Heart left ventricle (tissue), 16 donors: ENCODE data around the gene ASCC3. TPM values are rescaled to one million over a fixed set of nuclear protein-coding genes. Genes with fewer than 3 reads are reported as not detected.

ENCODE experiments used
- ATAC-seq, 4 donors: fragments of 200-7000 bp; cut with Tn5 transposase; one replicate each; pipeline ENCODE4 v1.9.1; 2020 to 2022; ENCODE audit warnings: moderate library complexity in 4 of 4, mild to moderate bottlenecking in 3 of 4, moderate number of reproducible peaks in 1 of 4
- DNase-seq, 5 donors: peaks; one replicate each; pipeline ENCODE4 v3.0.0-alpha.2; 2020
- H3K27ac ChIP-seq, 12 donors: fragments of 200-600 bp; sonication (generic) in 4 of 12; one replicate each; pipeline versions ENCODE4 v1.5.0 to v1.8.0; 2016 to 2022; ENCODE audit warnings: mild to moderate bottlenecking in 2 of 12
- H3K27me3 ChIP-seq, 9 donors: fragments of 200-600 bp; sonication (generic) in 2 of 9; one replicate each; pipeline versions ENCODE4 v1.5.1 to v1.8.0; 2016 to 2022; ENCODE audit warnings: mild to moderate bottlenecking in 3 of 9
- H3K36me3 ChIP-seq, 9 donors: fragments of 200-600 bp; sonication (generic) in 2 of 9; one replicate each; pipeline versions ENCODE4 v1.5.0 to v1.8.0; 2018 to 2022; ENCODE audit warnings: mild to moderate bottlenecking in 2 of 9
- H3K4me1 ChIP-seq, 12 donors: fragments of 200-600 bp; sonication (generic) in 4 of 12; one replicate each; pipeline versions ENCODE4 v1.5.0 to v1.8.0; 2016 to 2022; ENCODE audit warnings: mild to moderate bottlenecking in 3 of 12
- H3K4me3 ChIP-seq, 12 donors: fragments of 200-600 bp; sonication (generic) in 4 of 12; one replicate each; pipeline versions ENCODE4 v1.5.0 to v1.8.0; 2017 to 2022; ENCODE audit warnings: mild to moderate bottlenecking in 9 of 12, moderate library complexity in 4 of 12
- H3K9me3 ChIP-seq, 12 donors: fragments of 200-600 bp; sonication (generic) in 4 of 12; one replicate each; pipeline versions ENCODE4 v1.5.0 to v1.8.0; 2016 to 2022; ENCODE audit warnings: mild to moderate bottlenecking in 1 of 12
- POLR2A ChIP-seq, 2 donors: fragments of 450-650 bp; IDR thresholded peaks; one replicate each; pipeline ENCODE4 v1.6.1; 2017; ENCODE audit warnings: antibody characterized with exemption in 2 of 2, mild to moderate bottlenecking in 2 of 2, moderate library complexity in 2 of 2
- WGBS, 4 donors: extraction: QIAGEN DNeasy Blood & Tissue Kit in 2 of 4; methylation state at CpG; one replicate each; pipeline versions ENCODE4 v1.1.5 to v1.1.7; 2013 to 2018; 5-methylcytosine and 5-hydroxymethylcytosine counted together
- intact Hi-C, 10 donors: fragments of 100-400 bp; cut with DNase I; formaldehyde crosslinking; loops; one replicate each; pipeline versions ENCODE4 v1.11.1 to v1.14.2; 2022
- polyA plus RNA-seq, 2 donors: library from polyadenylated mRNA; stranded (reverse); fragments of 200-250 nt; gene quantifications; one replicate each; pipeline ENCODE4 v1.2.3, GENCODE V29; 2013
- total RNA-seq, 9 donors: library from RNA; depleted of rRNA in 2 of 9; stranded (reverse); fragments of >200 nt in 2 of 9; fragmentation: NEBNext Ultra II Directional in 3 of 9; extraction: Animal tissue kit (Norgen Biotek cat#: 25700) in 3 of 9; gene quantifications; one replicate each; pipeline versions ENCODE4 v1.1.0 to v1.2.4, GENCODE V29; 2016 to 2023
- TF ChIP-seq, protein P1 (sequence below), 12 donors: fragments of 200-600 bp; sonication (generic) in 4 of 12; IDR thresholded peaks; one replicate each; pipeline versions ENCODE4 v1.5.0 to v1.8.0; 2018 to 2022; ENCODE audit warnings: antibody characterized with exemption in 12 of 12, mild to moderate bottlenecking in 5 of 12
- donor health status: ischemic (EF 13 %, LVEDD 7.1; RV severe dilation, severe dysfunction).
- donor health status: healthy with polysubstance abuse.
- donor health status: DM: no; HTN: yes; CAD: no.
- donor health status: DM: no; HTN: no; CAD: no.
- donor health status: ischemic (EF 25% LVEDD 6.9; RV normal size, moderate dysfunction).
- donor health status: ischemic (EF 25% LVEDD 5.7; RV mildly dilated, moderate dysfunction).
- donor health status: healthy.
- donor health status: DM: yes; HTN: yes; CAD: no.
- donor health status: ischemic (EF 35%, LVEDD 5.7; RV mildly dilated, moderate dysfunction).
- donor health status: nonischemic (EF 11% LVEDD 7.7; RV severe dilation, severe dysfunction).
- donor health status: DM: yes; HTN: yes; CAD: no.
- donor health status: PGD.
- donor health status: ischemic (EF 29% LVEDD 5.4; RV normal size, mild dysfunction).
- donor health status: nonischemic (EF 23%, LVEDD 6.1; RV moderate dilation, normal function).

Gene ASCC3
- total and polyA plus RNA-seq, 11 donors, result 3.4 to 29.2 (median 15.0) TPM

DNA sequence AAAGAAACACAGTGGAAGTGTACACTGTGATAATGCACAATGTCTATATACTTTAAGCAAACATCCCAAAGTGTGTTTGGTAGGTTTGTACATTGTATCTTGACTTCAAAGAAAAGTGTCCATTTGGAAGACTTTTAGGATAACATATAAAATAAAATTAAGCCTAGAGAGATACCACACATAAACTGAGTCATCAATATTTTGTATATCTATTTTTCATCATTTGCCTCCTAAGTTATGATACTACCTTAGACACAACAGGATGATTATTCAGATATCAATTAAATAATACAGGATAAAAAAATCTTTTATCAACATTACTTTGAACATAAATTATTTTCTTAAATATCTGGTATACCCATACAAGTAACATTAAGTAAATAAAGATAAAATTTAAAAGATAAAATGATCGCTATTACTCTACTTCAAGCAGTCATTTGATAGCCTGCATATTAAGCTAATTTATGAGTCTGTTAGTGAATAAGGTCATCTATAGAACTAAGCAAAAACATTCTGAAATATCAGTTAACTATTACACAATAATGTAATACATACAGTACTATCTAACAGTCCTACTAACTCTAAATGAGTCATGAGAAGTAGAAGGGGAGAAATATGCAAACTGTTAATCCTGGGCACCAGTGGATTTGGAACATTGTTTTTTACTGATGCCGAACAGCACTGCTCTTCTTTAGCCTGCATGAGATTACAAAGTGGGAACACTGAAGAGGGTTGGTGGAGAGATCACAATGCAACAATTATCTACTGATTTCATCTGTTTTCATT lies 258.0 kb downstream of the ASCC3 start:
- Histone ChIP-seq H3K36me3 (peaks cover 0 to 66% (median 45%) of the 10 kb centered on the region in 9 donors), H3K9me3 (peaks cover 0 to 13% (median 0%) of the 10 kb centered on the region in 12 donors), H3K27ac (no peak overlapping the region), H3K27me3 (no peaks in the 10 kb centered on the region), H3K4me3 (no peak overlapping the region), H3K4me1 (no peaks in the 10 kb centered on the region)
- TF ChIP-seq, protein P1, sequence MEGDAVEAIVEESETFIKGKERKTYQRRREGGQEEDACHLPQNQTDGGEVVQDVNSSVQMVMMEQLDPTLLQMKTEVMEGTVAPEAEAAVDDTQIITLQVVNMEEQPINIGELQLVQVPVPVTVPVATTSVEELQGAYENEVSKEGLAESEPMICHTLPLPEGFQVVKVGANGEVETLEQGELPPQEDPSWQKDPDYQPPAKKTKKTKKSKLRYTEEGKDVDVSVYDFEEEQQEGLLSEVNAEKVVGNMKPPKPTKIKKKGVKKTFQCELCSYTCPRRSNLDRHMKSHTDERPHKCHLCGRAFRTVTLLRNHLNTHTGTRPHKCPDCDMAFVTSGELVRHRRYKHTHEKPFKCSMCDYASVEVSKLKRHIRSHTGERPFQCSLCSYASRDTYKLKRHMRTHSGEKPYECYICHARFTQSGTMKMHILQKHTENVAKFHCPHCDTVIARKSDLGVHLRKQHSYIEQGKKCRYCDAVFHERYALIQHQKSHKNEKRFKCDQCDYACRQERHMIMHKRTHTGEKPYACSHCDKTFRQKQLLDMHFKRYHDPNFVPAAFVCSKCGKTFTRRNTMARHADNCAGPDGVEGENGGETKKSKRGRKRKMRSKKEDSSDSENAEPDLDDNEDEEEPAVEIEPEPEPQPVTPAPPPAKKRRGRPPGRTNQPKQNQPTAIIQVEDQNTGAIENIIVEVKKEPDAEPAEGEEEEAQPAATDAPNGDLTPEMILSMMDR (IDR thresholded peaks at IDR 0.05), result no peak
- no peak for TF ChIP-seq POLR2A (IDR thresholded peaks at IDR 0.05)
- DNase-seq, result no peak
- WGBS, 4 donors, result 90 to 98% (median 95%) methylated on average over 2 of the region's 2 CpGs
- ATAC-seq, result no peak
- intact Hi-C loops, result no loop called here

DNA sequence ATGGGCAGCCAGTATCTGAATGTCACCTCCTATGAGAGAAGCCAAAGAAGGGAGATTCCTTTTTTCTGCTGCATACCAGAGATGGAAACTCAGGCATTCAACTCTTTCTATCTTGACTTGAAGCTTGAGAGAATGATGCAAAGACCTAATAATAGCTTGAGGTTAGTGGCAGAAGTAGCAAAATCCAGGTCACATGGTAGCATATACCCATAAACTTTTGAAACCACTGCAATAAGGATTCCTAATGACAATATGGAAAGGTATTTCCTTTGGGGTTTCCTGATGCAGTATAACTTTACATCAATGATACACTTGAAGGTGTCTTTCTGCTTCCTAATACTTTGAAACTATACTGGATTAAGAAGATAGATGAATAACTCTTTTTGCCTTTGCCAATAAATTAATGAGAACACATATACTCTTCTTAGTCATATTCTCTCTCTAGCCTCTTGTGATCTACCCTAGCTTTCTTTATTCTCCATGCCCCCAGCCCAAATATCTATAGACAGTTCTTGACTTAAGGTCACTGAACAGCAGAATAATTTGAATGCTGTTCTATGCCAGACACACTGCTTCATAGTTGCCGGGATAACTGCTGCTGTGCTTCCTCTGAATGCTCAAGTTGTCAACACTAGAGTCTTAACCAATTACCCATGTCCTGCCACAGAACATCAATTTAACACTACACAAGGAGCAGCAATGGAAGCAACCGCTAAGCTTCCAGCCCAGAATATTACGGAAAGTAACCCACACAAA lies 260.9 kb downstream of the ASCC3 start:
- intact Hi-C loops, result no loop called here
- Histone ChIP-seq H3K9me3 (peaks cover 0 to 13% (median 0%) of the 10 kb centered on the region in 12 donors), H3K27ac (no peak overlapping the region), H3K4me1 (no peaks in the 10 kb centered on the region), H3K36me3 (peaks cover 0 to 45% (median 24%) of the 10 kb centered on the region in 9 donors), H3K27me3 (no peaks in the 10 kb centered on the region), H3K4me3 (no peak overlapping the region)
- ATAC-seq (no peak), DNase-seq (no peak)
- no peak for TF ChIP-seq POLR2A (IDR thresholded peaks at IDR 0.05)
- TF ChIP-seq, protein P1 (IDR thresholded peaks at IDR 0.05), result no peak
- 85 to 93% (median 89%) methylated on average over 3 of the region's 3 CpGs for WGBS, 4 donors

DNA sequence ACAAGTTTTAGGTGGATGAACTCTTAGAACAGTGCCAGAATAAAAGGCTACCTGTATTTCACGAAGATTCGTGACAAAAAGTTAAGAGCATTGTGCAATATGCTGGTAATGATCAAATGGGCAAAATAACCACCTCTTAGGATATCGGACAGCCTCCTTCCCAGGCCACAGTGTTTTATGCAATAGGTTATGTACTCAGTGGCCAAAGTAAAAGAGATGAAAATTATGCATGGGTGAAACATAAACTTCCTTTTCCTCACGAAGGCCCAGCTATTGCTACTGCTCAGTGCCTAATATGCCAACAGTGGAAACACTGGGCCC lies 262.8 kb downstream of the ASCC3 start:
- intact Hi-C loops, result no loop called here
- Histone ChIP-seq H3K27ac (peak overlapping the region in 1 of 12 donors; percentile 40), H3K4me3 (no peak overlapping the region), H3K4me1 (no peaks in the 10 kb centered on the region), H3K9me3 (peaks cover 0 to 13% (median 0%) of the 10 kb centered on the region in 12 donors), H3K36me3 (peaks cover 0 to 29% (median 9%) of the 10 kb centered on the region in 9 donors), H3K27me3 (no peaks in the 10 kb centered on the region)
- no peak for TF ChIP-seq POLR2A (IDR thresholded peaks at IDR 0.05)
- TF ChIP-seq, protein P1 (IDR thresholded peaks at IDR 0.05), result no peak
- WGBS, 4 donors, result 95 to 96% (median 95%) methylated on average over 4 of the region's 4 CpGs
- ATAC-seq (no peak), DNase-seq (no peak)

DNA sequence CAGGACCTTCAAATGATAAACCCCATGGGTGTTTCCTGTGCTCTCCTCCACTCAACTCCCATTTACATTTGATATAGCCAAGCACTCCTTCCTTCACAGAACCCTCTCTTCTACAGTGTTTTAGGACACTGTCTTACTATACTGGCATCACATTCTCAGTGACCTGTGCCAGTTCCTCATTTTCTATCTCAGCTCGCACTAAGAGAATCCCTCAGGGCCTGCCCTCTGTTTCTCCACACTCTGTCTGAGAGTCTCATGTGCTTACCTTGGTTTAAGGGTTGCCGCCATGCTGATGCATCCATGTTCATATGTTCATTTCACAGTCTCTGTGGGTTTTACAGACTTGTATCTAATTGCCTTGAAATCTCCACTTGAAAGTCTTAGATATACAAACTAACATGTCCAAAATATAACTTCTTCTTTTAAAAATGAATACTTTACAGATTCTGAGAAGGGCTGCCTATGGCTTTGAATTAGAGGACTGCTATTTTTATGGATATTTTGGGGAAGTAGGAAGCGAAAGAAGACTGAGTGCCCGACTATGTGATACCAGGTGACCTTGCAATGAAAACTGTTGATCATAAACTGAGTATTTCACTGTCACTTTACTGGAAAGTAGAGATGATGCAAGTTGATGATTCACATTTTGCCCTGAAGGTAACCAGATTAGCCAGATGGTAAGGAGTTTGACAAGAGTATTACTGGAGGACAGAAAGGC lies 263.3 kb downstream of the ASCC3 start:
- intact Hi-C loops, result no loop called here
- H3K27ac ChIP-seq, result peak overlapping the region in 1 of 12 donors; percentile 40
- 68 to 91% (median 78%) methylated on average over 4 of the region's 4 CpGs for WGBS, 4 donors
- DNase-seq (no peak), ATAC-seq (no peak)
- H3K4me1 ChIP-seq, result no peaks in the 10 kb centered on the region
- no peaks in the 10 kb centered on the region for H3K27me3 ChIP-seq
- H3K4me3 ChIP-seq, result no peak overlapping the region
- H3K9me3 ChIP-seq, result peaks cover 0 to 13% (median 0%) of the 10 kb centered on the region in 12 donors
- TF ChIP-seq, protein P1 (IDR thresholded peaks at IDR 0.05), result no peak
- no peak for TF ChIP-seq POLR2A (IDR thresholded peaks at IDR 0.05)
- H3K36me3 ChIP-seq, result peaks cover 0 to 24% (median 4%) of the 10 kb centered on the region in 9 donors
